GM12875 (cell line): ENCODE measurements around the gene PSAP.

Experiments
- H3K4me3 ChIP-seq: one replicate; pipeline ENCODE4 v1.5.1; 2011; ENCODE audit warnings: low read depth, low read length, control low read depth
- CTCF ChIP-seq: IDR thresholded peaks from 2 replicates; pipeline ENCODE4 v1.5.1; 2011; ENCODE audit warnings: low read depth, mild to moderate bottlenecking, control low read depth, inconsistent platforms, low read length, moderate library complexity, borderline replicate concordance; ENCODE audit not compliant: insufficient read depth

Gene PSAP

GRCh38 chr10:71819985-71820384, 31.1 kb downstream of the PSAP start:
- no peak overlapping the region for H3K4me3 ChIP-seq
- no peak for TF ChIP-seq CTCF

GRCh38 chr10:71819441-71819861, 31.6 kb downstream of the PSAP start:
- no peak for TF ChIP-seq CTCF
- H3K4me3 ChIP-seq = no peak overlapping the region

- H3K4me3 ChIP-seq = no peak overlapping the region
- TF ChIP-seq CTCF = no peak
Measured at GRCh38 chr10:71818674-71819260, 32.3 kb downstream of the PSAP start.

- no peak overlapping the region for H3K4me3 ChIP-seq
- TF ChIP-seq CTCF = no peak
Measured at GRCh38 chr10:71817831-71818655, 33.0 kb downstream of the PSAP start.

- H3K4me3 ChIP-seq = no peak overlapping the region
- no peak for TF ChIP-seq CTCF
Measured at GRCh38 chr10:71816936-71817618, 34.0 kb downstream of the PSAP start.

GRCh38 chr10:71816421-71816851, 34.6 kb downstream of the PSAP start:
- H3K4me3 ChIP-seq = no peak overlapping the region
- no peak for TF ChIP-seq CTCF
